WTC11 (cell line): ENCODE data around the gene TMEM234. TPM values are rescaled to one million over a fixed set of nuclear protein-coding genes. Genes with fewer than 3 reads are reported as not detected.

ENCODE experiments used
- ATAC-seq: fragments of 200-7000 bp; cut with Tn5 transposase; 2 replicates; pipeline ENCODE4 v1.10.0; 2021; ENCODE audit warnings: mild to moderate bottlenecking, moderate library complexity
- CTCF ChIA-PET: fragments of 300-600 bp; sonication (Branson Sonifier 250); formaldehyde crosslinking; loops from one replicate; lab custom pipeline; 2021; ENCODE audit warnings: antibody characterized with exemption; lab: Charles Lee
- POLR2A ChIA-PET: fragments of 350-600 bp; sonication (Branson Sonifier 250); formaldehyde crosslinking; loops from one replicate; lab custom pipeline; 2021; ENCODE audit warnings: antibody characterized with exemption; lab: Charles Lee
- DNase-seq: peaks from one replicate; pipeline ENCODE4 v3.0.0; 2021; ENCODE audit warnings: low spot score
- H3K27ac Mint-ChIP-seq: 2 replicates; pipeline ENCODE4 v1.8.0; 2021; ENCODE audit warnings: mixed read lengths
- H3K27me3 Mint-ChIP-seq: 2 replicates; pipeline ENCODE4 v1.8.0; 2021; ENCODE audit warnings: low read depth, mild to moderate bottlenecking, moderate library complexity, mixed read lengths
- H3K36me3 Mint-ChIP-seq: 2 replicates; pipeline ENCODE4 v1.8.0; 2021; ENCODE audit warnings: mixed read lengths
- H3K4me1 Mint-ChIP-seq: 2 replicates; pipeline ENCODE4 v1.8.0; 2022; ENCODE audit warnings: mixed read lengths
- H3K4me3 Mint-ChIP-seq: 2 replicates; pipeline ENCODE4 v1.8.0; 2021; ENCODE audit warnings: mild to moderate bottlenecking, moderate library complexity, mixed read lengths
- H3K9me3 Mint-ChIP-seq: 2 replicates; pipeline ENCODE4 v1.8.0; 2021; ENCODE audit warnings: mixed read lengths
- CBFB ChIP-seq: sonication (generic); formaldehyde crosslinking; IDR thresholded peaks from 2 replicates; pipeline ENCODE4 v1.8.1; 2022; ENCODE audit warnings: mild to moderate bottlenecking, low read depth, missing genetic modification reagents
- FOXJ3 ChIP-seq: sonication (generic); formaldehyde crosslinking; IDR thresholded peaks from 2 replicates; pipeline ENCODE4 v1.9.0; 2021; ENCODE audit warnings: missing genetic modification reagents, mild to moderate bottlenecking, borderline replicate concordance
- GTF2I ChIP-seq: fragments of 250-450 bp; sonication (Bioruptor Pico); conservative IDR thresholded peaks from 2 replicates; pipeline ENCODE4 v1.4.0; 2021; ENCODE audit warnings: mild to moderate bottlenecking
- MYBL2 ChIP-seq: sonication (generic); formaldehyde crosslinking; IDR thresholded peaks from 2 replicates; pipeline ENCODE4 v1.8.1; 2023; ENCODE audit warnings: mild to moderate bottlenecking, moderate library complexity, missing genetic modification reagents
- NFATC4 ChIP-seq: fragments of 250-450 bp; sonication (Bioruptor Pico); IDR thresholded peaks from 2 replicates; pipeline ENCODE4 v1.9.0; 2021; ENCODE audit warnings: mild to moderate bottlenecking
- NFYB ChIP-seq: sonication (generic); formaldehyde crosslinking; conservative IDR thresholded peaks from 2 replicates; pipeline ENCODE4 v1.8.0; 2022; ENCODE audit warnings: low read depth, missing genetic modification reagents
- NR2C2 ChIP-seq: sonication (generic); formaldehyde crosslinking; IDR thresholded peaks from 2 replicates; pipeline ENCODE4 v1.8.0; 2022; ENCODE audit warnings: mild to moderate bottlenecking, missing genetic modification reagents
- NR3C1 ChIP-seq: sonication (generic); formaldehyde crosslinking; conservative IDR thresholded peaks from 2 replicates; pipeline ENCODE4 v1.8.1; 2023; ENCODE audit warnings: low read depth, mild to moderate bottlenecking, missing genetic modification reagents
- RORB ChIP-seq: fragments of 250-450 bp; sonication (Bioruptor Pico); IDR thresholded peaks from 2 replicates; pipeline ENCODE4 v1.9.0; 2021; ENCODE audit warnings: mild to moderate bottlenecking
- ZNF219 ChIP-seq: sonication (generic); formaldehyde crosslinking; IDR thresholded peaks from 2 replicates; pipeline ENCODE4 v1.8.0; 2023; ENCODE audit warnings: missing genetic modification reagents, mild to moderate bottlenecking, borderline replicate concordance
- ZNF232 ChIP-seq: sonication (generic); formaldehyde crosslinking; IDR thresholded peaks from 2 replicates; pipeline ENCODE4 v1.8.0; 2022; ENCODE audit warnings: mild to moderate bottlenecking, missing genetic modification reagents
- ZNF416 ChIP-seq: fragments of 250-450 bp; sonication (Bioruptor Pico); IDR thresholded peaks from 2 replicates; pipeline ENCODE4 v1.9.0; 2021; ENCODE audit warnings: mild to moderate bottlenecking, inconsistent platforms
- total RNA-seq: library from RNA; stranded (reverse); gene quantifications from 3 replicates; pipeline ENCODE4 v1.2.3, GENCODE V29; 2021
- TF ChIP-seq, protein P1 (sequence below): sonication (generic); formaldehyde crosslinking; IDR thresholded peaks from 2 replicates; pipeline ENCODE4 v1.8.1; 2023; ENCODE audit warnings: mild to moderate bottlenecking, missing genetic modification reagents
- TF ChIP-seq, protein P2 (sequence below): sonication (generic); formaldehyde crosslinking; IDR thresholded peaks from 2 replicates; pipeline ENCODE4 v1.8.0; 2023; ENCODE audit warnings: mild to moderate bottlenecking, missing genetic modification reagents
- TF ChIP-seq, protein P3 (sequence below): sonication (generic); formaldehyde crosslinking; IDR thresholded peaks from 2 replicates; pipeline ENCODE4 v1.8.1; 2023; ENCODE audit warnings: mild to moderate bottlenecking, missing genetic modification reagents, borderline replicate concordance
- TF ChIP-seq, protein P4 (sequence below): fragments of 250-450 bp; sonication (Bioruptor Pico); IDR thresholded peaks from 2 replicates; pipeline ENCODE4 v1.9.0; 2021; ENCODE audit warnings: moderate library complexity, mild to moderate bottlenecking, inconsistent platforms, borderline replicate concordance
- TF ChIP-seq, protein P5 (sequence below): sonication (generic); formaldehyde crosslinking; conservative IDR thresholded peaks from 2 replicates; pipeline ENCODE4 v1.8.1; 2022; ENCODE audit warnings: mild to moderate bottlenecking, missing genetic modification reagents
- TF ChIP-seq, protein P6 (sequence below): sonication (generic); formaldehyde crosslinking; IDR thresholded peaks from 2 replicates; pipeline ENCODE4 v1.8.0; 2022; ENCODE audit warnings: mild to moderate bottlenecking, missing genetic modification reagents
- TF ChIP-seq, protein P7 (sequence below): sonication (generic); formaldehyde crosslinking; IDR thresholded peaks from 2 replicates; pipeline ENCODE4 v1.8.1; 2023; ENCODE audit warnings: mild to moderate bottlenecking, missing genetic modification reagents, moderate library complexity

TMEM234 gene
- total RNA-seq, 1 experiment from 2014 or later = 11.9 TPM

DNA sequence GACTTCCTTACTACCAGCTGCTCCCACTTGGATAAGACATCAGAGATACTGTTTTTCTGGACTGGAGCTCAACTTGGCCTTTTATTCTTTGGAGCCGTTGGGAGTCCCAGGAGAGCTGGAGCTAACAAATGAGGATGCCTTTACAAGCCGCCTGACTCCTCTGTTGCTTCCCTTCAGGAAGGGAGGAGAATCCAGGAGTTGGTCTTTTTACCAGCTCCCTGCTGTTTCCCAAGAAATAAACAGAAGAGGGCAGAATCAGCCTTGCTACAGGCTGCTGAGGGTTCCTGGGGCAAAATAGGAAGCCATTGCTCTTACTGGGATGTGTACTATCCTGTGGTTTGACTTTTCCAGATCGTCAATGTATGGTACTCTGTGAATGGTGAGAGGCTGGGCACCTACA is 1.5 kb upstream of the TMEM234 start:
- CTCF ChIA-PET = interaction anchor here (0.8 to 3.5 kb wide), 2 partner anchors 17 to 26 kb away, joined by 3 to 23 read pairs; no protein-coding TSS in a partner anchor
- ATAC-seq (no peak), DNase-seq (no peak)
- Mint-ChIP-seq H3K36me3 (peaks cover 33% of the 10 kb centered on the region), H3K9me3 (no peaks in the 10 kb centered on the region), H3K27ac (peak overlapping the region; percentile 33; the same call in 1 of the 2 replicates), H3K27me3 (no peaks in the 10 kb centered on the region), H3K4me1 (peaks cover 13% of the 10 kb centered on the region), H3K4me3 (peak overlapping the region; percentile 95)
- POLR2A ChIA-PET = no interaction called here
- TF ChIP-seq, protein P1, sequence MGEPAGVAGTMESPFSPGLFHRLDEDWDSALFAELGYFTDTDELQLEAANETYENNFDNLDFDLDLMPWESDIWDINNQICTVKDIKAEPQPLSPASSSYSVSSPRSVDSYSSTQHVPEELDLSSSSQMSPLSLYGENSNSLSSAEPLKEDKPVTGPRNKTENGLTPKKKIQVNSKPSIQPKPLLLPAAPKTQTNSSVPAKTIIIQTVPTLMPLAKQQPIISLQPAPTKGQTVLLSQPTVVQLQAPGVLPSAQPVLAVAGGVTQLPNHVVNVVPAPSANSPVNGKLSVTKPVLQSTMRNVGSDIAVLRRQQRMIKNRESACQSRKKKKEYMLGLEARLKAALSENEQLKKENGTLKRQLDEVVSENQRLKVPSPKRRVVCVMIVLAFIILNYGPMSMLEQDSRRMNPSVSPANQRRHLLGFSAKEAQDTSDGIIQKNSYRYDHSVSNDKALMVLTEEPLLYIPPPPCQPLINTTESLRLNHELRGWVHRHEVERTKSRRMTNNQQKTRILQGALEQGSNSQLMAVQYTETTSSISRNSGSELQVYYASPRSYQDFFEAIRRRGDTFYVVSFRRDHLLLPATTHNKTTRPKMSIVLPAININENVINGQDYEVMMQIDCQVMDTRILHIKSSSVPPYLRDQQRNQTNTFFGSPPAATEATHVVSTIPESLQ (CRISPR knock-in tag) = no peak
- TF ChIP-seq, protein P2, sequence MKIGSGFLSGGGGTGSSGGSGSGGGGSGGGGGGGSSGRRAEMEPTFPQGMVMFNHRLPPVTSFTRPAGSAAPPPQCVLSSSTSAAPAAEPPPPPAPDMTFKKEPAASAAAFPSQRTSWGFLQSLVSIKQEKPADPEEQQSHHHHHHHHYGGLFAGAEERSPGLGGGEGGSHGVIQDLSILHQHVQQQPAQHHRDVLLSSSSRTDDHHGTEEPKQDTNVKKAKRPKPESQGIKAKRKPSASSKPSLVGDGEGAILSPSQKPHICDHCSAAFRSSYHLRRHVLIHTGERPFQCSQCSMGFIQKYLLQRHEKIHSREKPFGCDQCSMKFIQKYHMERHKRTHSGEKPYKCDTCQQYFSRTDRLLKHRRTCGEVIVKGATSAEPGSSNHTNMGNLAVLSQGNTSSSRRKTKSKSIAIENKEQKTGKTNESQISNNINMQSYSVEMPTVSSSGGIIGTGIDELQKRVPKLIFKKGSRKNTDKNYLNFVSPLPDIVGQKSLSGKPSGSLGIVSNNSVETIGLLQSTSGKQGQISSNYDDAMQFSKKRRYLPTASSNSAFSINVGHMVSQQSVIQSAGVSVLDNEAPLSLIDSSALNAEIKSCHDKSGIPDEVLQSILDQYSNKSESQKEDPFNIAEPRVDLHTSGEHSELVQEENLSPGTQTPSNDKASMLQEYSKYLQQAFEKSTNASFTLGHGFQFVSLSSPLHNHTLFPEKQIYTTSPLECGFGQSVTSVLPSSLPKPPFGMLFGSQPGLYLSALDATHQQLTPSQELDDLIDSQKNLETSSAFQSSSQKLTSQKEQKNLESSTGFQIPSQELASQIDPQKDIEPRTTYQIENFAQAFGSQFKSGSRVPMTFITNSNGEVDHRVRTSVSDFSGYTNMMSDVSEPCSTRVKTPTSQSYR (CRISPR knock-in tag) = no peak
- TF ChIP-seq MYBL2 (CRISPR knock-in tag) (no peak), NR2C2 (CRISPR knock-in tag) (no peak), FOXJ3 (no peak), NR3C1 (CRISPR knock-in tag) (no peak), GTF2I (CRISPR knock-in tag) (no peak), ZNF219 (CRISPR knock-in tag) (no peak), RORB (CRISPR knock-in tag) (no peak)
- TF ChIP-seq, protein P3, sequence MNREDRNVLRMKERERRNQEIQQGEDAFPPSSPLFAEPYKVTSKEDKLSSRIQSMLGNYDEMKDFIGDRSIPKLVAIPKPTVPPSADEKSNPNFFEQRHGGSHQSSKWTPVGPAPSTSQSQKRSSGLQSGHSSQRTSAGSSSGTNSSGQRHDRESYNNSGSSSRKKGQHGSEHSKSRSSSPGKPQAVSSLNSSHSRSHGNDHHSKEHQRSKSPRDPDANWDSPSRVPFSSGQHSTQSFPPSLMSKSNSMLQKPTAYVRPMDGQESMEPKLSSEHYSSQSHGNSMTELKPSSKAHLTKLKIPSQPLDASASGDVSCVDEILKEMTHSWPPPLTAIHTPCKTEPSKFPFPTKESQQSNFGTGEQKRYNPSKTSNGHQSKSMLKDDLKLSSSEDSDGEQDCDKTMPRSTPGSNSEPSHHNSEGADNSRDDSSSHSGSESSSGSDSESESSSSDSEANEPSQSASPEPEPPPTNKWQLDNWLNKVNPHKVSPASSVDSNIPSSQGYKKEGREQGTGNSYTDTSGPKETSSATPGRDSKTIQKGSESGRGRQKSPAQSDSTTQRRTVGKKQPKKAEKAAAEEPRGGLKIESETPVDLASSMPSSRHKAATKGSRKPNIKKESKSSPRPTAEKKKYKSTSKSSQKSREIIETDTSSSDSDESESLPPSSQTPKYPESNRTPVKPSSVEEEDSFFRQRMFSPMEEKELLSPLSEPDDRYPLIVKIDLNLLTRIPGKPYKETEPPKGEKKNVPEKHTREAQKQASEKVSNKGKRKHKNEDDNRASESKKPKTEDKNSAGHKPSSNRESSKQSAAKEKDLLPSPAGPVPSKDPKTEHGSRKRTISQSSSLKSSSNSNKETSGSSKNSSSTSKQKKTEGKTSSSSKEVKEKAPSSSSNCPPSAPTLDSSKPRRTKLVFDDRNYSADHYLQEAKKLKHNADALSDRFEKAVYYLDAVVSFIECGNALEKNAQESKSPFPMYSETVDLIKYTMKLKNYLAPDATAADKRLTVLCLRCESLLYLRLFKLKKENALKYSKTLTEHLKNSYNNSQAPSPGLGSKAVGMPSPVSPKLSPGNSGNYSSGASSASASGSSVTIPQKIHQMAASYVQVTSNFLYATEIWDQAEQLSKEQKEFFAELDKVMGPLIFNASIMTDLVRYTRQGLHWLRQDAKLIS (CRISPR knock-in tag) = no peak

DNA sequence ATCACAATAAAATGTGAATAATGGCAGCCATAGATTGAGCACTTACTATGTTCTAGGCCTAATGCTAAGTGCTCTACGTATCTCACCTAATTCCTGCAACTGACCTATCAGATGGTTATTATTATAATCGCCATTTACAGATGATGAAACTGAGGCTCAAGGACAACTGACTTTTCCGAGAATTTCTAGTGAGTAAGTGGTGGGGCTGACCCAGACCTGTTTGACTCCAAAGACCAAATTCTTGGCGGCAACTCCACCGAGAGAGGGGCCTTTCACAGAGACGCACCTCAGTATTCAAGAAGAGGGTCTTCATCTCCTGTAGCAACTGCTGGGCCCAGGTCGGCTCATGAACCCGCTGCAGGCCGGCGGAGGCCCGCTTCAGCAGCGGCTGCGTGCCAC is 573 bp downstream of the TMEM234 start:
- H3K27ac Mint-ChIP-seq = peak overlapping the region; percentile 87
- ChIA-PET POLR2A (interaction anchor here (1.2 to 1.3 kb wide), 2 partner anchors 10 to 22 kb away, joined by 3 to 5 read pairs; no protein-coding TSS in a partner anchor), CTCF (interaction anchor here (1.3 to 3.5 kb wide), 3 partner anchors 14 to 28 kb away, joined by 3 to 23 read pairs (median 8); no protein-coding TSS in a partner anchor)
- peaks cover 13% of the 10 kb centered on the region for H3K4me1 Mint-ChIP-seq
- H3K36me3 Mint-ChIP-seq = peaks cover 18% of the 10 kb centered on the region
- ATAC-seq (no peak), DNase-seq (no peak)
- no peaks in the 10 kb centered on the region for H3K27me3 Mint-ChIP-seq
- no peaks in the 10 kb centered on the region for H3K9me3 Mint-ChIP-seq
- H3K4me3 Mint-ChIP-seq = peak overlapping the region; percentile 95
- TF ChIP-seq ZNF416 (CRISPR knock-in tag) = no peak
- TF ChIP-seq, protein P1 (CRISPR knock-in tag) = no peak
- no peak for TF ChIP-seq ZNF232 (CRISPR knock-in tag)
- TF ChIP-seq, protein P4, sequence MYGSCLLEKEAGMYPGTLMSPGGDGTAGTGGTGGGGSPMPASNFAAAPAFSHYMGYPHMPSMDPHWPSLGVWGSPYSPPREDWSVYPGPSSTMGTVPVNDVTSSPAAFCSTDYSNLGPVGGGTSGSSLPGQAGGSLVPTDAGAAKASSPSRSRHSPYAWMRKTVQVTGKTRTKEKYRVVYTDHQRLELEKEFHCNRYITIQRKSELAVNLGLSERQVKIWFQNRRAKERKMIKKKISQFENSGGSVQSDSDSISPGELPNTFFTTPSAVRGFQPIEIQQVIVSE = no peak
- TF ChIP-seq, protein P5, sequence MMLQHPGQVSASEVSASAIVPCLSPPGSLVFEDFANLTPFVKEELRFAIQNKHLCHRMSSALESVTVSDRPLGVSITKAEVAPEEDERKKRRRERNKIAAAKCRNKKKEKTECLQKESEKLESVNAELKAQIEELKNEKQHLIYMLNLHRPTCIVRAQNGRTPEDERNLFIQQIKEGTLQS (CRISPR knock-in tag) = no peak
- TF ChIP-seq, protein P6, sequence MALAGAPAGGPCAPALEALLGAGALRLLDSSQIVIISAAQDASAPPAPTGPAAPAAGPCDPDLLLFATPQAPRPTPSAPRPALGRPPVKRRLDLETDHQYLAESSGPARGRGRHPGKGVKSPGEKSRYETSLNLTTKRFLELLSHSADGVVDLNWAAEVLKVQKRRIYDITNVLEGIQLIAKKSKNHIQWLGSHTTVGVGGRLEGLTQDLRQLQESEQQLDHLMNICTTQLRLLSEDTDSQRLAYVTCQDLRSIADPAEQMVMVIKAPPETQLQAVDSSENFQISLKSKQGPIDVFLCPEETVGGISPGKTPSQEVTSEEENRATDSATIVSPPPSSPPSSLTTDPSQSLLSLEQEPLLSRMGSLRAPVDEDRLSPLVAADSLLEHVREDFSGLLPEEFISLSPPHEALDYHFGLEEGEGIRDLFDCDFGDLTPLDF = no peak
- TF ChIP-seq CBFB = no peak
- no peak for TF ChIP-seq NR2C2 (CRISPR knock-in tag)
- TF ChIP-seq, protein P7, sequence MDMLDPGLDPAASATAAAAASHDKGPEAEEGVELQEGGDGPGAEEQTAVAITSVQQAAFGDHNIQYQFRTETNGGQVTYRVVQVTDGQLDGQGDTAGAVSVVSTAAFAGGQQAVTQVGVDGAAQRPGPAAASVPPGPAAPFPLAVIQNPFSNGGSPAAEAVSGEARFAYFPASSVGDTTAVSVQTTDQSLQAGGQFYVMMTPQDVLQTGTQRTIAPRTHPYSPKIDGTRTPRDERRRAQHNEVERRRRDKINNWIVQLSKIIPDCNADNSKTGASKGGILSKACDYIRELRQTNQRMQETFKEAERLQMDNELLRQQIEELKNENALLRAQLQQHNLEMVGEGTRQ = no peak
- no peak for TF ChIP-seq NR3C1 (CRISPR knock-in tag)
- TF ChIP-seq NFATC4 (CRISPR knock-in tag) = no peak
- TF ChIP-seq NFYB (CRISPR knock-in tag) = no peak
